K562 (cell line): ENCODE measurements around the gene PEX6. TPM values are rescaled to one million over a fixed set of nuclear protein-coding genes. Genes with fewer than 3 reads are reported as not detected.

Experiments
- BHLHE40 ChIP-seq: IDR thresholded peaks from 2 replicates; pipeline ENCODE4 v1.6.1; 2011; ENCODE audit warnings: low read length, improper control_type of control experiment
- CHD4 ChIP-seq: fragments of 200-600 bp; sonication (generic); IDR thresholded peaks from 3 replicates; pipeline ENCODE4 v1.6.1; 2012; ENCODE audit warnings: low read depth, mild to moderate bottlenecking, mixed read lengths, low read length, inconsistent platforms; ENCODE audit not compliant: insufficient read depth, insufficient replicate concordance, poor library complexity, severe bottlenecking
- ELF1 ChIP-seq: fragments of 200-800 bp; sonication (Bioruptor generic); IDR thresholded peaks from 2 replicates; pipeline ENCODE4 v1.6.1; 2016; ENCODE audit warnings: missing genetic modification characterization, missing compliant biosample characterization
- FOSL1 ChIP-seq: fragments of 200-800 bp; sonication (Bioruptor generic); conservative IDR thresholded peaks from 2 replicates; pipeline ENCODE4 v1.6.1; 2016; ENCODE audit warnings: missing genetic modification characterization, missing compliant biosample characterization
- FOXP1 ChIP-seq: sonication (generic); formaldehyde crosslinking; IDR thresholded peaks from 2 replicates; pipeline ENCODE4 v1.8.0; 2022; ENCODE audit warnings: mild to moderate bottlenecking, missing genetic modification reagents
- GTF2F1 ChIP-seq: IDR thresholded peaks from 2 replicates; pipeline ENCODE4 v1.6.1; 2011; ENCODE audit warnings: low read depth, low read length, improper control_type of control experiment
- HSF4 ChIP-seq: fragments of 250-450 bp; sonication (Bioruptor Pico); IDR thresholded peaks from 2 replicates; pipeline ENCODE4 v2.1.2; 2022; ENCODE audit warnings: mild to moderate bottlenecking, moderate library complexity, borderline replicate concordance
- L3MBTL2 ChIP-seq: fragments of 450-650 bp; IDR thresholded peaks from 2 replicates; pipeline ENCODE4 v1.6.1; 2016; ENCODE audit warnings: mild to moderate bottlenecking, moderate library complexity
- NCOA6 ChIP-seq: fragments of 450-650 bp; IDR thresholded peaks from 2 replicates; pipeline ENCODE4 v1.6.1; 2017; ENCODE audit warnings: mild to moderate bottlenecking
- PHB ChIP-seq: fragments of 250-450 bp; sonication (Bioruptor Pico); IDR thresholded peaks from 2 replicates; pipeline ENCODE4 v1.5.0; 2021
- POLR2H ChIP-seq: IDR thresholded peaks from 2 replicates; pipeline ENCODE4 v1.6.1; 2016; ENCODE audit warnings: missing genetic modification characterization, low read depth, mild to moderate bottlenecking, control low read depth, missing compliant biosample characterization, moderate library complexity
- RBBP5 ChIP-seq: fragments of 200-600 bp; sonication (generic); IDR thresholded peaks from 2 replicates; pipeline ENCODE4 v1.6.1; 2012; ENCODE audit warnings: borderline replicate concordance, mild to moderate bottlenecking, low read length, control low read depth, inconsistent platforms; ENCODE audit not compliant: insufficient read depth, poor library complexity, severe bottlenecking
- RFX5 ChIP-seq: IDR thresholded peaks from 2 replicates; pipeline ENCODE4 v1.6.1; 2011; ENCODE audit warnings: low read depth, mild to moderate bottlenecking, improper control_type of control experiment, low read length
- SNIP1 ChIP-seq: fragments of 450-650 bp; IDR thresholded peaks from 2 replicates; pipeline ENCODE4 v1.7.1; 2017; ENCODE audit warnings: low read depth, mild to moderate bottlenecking
- SPI1 ChIP-seq: IDR thresholded peaks from 2 replicates; pipeline ENCODE4 v1.6.1; 2011; ENCODE audit warnings: low read depth, low read length, control low read depth, borderline replicate concordance
- WHSC1 ChIP-seq: IDR thresholded peaks from one replicate; pipeline ENCODE4 v1.6.1; 2012; ENCODE audit warnings: low read length, control low read depth, inconsistent platforms
- ZBTB7A ChIP-seq: IDR thresholded peaks from 2 replicates; pipeline ENCODE4 v1.6.1; 2011; ENCODE audit warnings: low read depth, mild to moderate bottlenecking, low read length, moderate library complexity, borderline replicate concordance; ENCODE audit not compliant: control insufficient read depth
- ZNF23 ChIP-seq: fragments of 250-450 bp; sonication (Bioruptor Pico); IDR thresholded peaks from 2 replicates; pipeline ENCODE4 v1.4.0; 2020; ENCODE audit warnings: mild to moderate bottlenecking
- ZNF354B ChIP-seq: fragments of 250-450 bp; sonication (Bioruptor Pico); IDR thresholded peaks from 2 replicates; pipeline ENCODE4 v1.4.0; 2020
- ZNF764 ChIP-seq: fragments of 250-450 bp; sonication (Bioruptor Pico); IDR thresholded peaks from 2 replicates; pipeline ENCODE4 v1.4.0; 2020; ENCODE audit warnings: low read depth, mild to moderate bottlenecking, moderate library complexity
- polyA plus RNA-seq, 8 experiments: library from polyadenylated mRNA; depleted of rRNA in 4 of 8; stranded (reverse) in 5 of 8; unstranded in 3 of 8; fragments of >200 nt; fragmentation: Nextera tagmentation in 2 of 8; fragmentation: Illumina TruSeq in 1 of 8; extraction: Ambion mirVana in 2 of 8; extraction: Trizol in 1 of 8; gene quantifications; 2 replicates each; pipeline versions ENCODE4 v1.2.1 to v1.2.3, GENCODE V29; 2011 to 2014; ENCODE audit warnings: inconsistent platforms in 1 of 8, missing spikeins in 1 of 8
- total RNA-seq, 7 experiments: library from RNA; depleted of rRNA in 6 of 7; stranded (reverse); fragments of >200 nt in 6 of 7; fragmentation: Illumina TruSeq in 2 of 7; extraction: Trizol in 2 of 7; gene quantifications; 2 replicates each; pipeline versions ENCODE4 v1.2.1 to v1.2.3, GENCODE V29; 2011 to 2021; ENCODE audit warnings: low replicate concordance in 1 of 7
- TF ChIP-seq, protein P1 (sequence below): fragments of 450-650 bp; IDR thresholded peaks from 2 replicates; pipeline ENCODE4 v1.7.0; 2016; ENCODE audit warnings: borderline replicate concordance
- TF ChIP-seq, protein P2 (sequence below): fragments of 200-800 bp; sonication (Bioruptor generic); IDR thresholded peaks from 2 replicates; pipeline ENCODE4 v1.6.1; 2017; ENCODE audit warnings: missing genetic modification characterization, missing compliant biosample characterization
- TF ChIP-seq, protein P3 (sequence below): fragments of 450-650 bp; formaldehyde crosslinking; IDR thresholded peaks from 2 replicates; pipeline ENCODE4 v1.4.0; 2020; ENCODE audit warnings: mild to moderate bottlenecking, moderate library complexity

Gene PEX6
- total and polyA plus RNA-seq, 9 of the 15 experiments (the other 6 are each of a cell fraction or from before 2014, with no cell fraction given), result 0.17 to 20.8 (median 6.9) TPM

DNA sequence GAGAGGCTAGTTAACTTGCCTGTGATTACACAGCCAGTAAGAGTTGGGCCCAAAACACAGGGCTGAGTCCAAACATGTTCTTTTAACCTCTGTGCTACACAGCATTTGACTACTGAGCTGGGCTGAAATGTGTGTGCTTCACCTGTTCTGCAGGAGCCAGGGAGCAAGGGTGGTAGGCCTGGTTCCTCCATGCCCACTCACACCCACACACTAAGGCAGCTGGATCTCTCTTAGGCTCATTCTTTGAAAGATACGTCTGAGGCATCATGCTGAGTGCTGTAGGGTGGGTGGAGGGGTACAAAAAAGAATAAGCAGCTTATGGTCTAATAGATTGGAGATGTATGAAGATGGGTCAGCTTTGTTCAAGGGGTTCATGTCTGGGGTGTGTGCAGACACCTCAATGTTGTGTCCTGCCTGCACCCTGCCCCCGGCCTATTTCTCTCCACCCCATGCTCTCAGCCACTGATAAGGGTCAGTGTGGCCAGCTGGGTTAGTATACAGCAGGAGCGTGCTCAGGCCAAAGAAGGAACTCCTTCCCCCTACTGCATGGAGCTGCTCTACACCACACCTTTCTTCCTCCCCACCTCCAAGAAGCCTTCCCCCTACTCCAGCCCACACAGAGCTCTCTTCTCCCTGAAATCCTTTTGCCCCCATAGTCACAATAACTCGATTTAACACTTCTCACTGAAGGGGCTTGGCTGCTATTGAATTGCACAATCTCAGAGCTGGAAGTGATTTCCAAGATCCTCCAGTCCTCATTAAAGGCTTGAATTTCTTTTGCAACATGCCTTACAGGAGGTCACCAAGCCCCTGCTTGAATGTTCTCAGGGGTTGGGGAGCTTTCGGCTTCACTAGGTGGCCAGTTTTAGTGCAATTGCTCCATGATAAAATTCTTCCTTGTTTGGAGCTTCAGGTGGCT is 8.8 kb upstream of the PEX6 start (continued):
- TF ChIP-seq, protein P1, sequence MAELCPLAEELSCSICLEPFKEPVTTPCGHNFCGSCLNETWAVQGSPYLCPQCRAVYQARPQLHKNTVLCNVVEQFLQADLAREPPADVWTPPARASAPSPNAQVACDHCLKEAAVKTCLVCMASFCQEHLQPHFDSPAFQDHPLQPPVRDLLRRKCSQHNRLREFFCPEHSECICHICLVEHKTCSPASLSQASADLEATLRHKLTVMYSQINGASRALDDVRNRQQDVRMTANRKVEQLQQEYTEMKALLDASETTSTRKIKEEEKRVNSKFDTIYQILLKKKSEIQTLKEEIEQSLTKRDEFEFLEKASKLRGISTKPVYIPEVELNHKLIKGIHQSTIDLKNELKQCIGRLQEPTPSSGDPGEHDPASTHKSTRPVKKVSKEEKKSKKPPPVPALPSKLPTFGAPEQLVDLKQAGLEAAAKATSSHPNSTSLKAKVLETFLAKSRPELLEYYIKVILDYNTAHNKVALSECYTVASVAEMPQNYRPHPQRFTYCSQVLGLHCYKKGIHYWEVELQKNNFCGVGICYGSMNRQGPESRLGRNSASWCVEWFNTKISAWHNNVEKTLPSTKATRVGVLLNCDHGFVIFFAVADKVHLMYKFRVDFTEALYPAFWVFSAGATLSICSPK, result no peak
- no peak for TF ChIP-seq ZNF23 (CRISPR knock-in tag)
- no peak for TF ChIP-seq RFX5
- no peak for TF ChIP-seq SNIP1
- TF ChIP-seq GTF2F1, result no peak
- no peak for TF ChIP-seq FOXP1
- no peak for TF ChIP-seq POLR2H (tag)
- TF ChIP-seq SPI1, result peak; percentile 62; the same call in 1 of the 2 replicates
- no peak for TF ChIP-seq FOSL1 (tag)
- no peak for TF ChIP-seq NCOA6
- TF ChIP-seq, protein P2, sequence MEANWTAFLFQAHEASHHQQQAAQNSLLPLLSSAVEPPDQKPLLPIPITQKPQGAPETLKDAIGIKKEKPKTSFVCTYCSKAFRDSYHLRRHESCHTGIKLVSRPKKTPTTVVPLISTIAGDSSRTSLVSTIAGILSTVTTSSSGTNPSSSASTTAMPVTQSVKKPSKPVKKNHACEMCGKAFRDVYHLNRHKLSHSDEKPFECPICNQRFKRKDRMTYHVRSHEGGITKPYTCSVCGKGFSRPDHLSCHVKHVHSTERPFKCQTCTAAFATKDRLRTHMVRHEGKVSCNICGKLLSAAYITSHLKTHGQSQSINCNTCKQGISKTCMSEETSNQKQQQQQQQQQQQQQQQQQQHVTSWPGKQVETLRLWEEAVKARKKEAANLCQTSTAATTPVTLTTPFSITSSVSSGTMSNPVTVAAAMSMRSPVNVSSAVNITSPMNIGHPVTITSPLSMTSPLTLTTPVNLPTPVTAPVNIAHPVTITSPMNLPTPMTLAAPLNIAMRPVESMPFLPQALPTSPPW, result peak; percentile 50; the same call in 1 of the 2 replicates
- no peak for TF ChIP-seq HSF4 (CRISPR knock-in tag)
- peak; percentile 39 for TF ChIP-seq RBBP5
- peak; percentile 32; the same call in 1 of the 2 replicates for TF ChIP-seq ZBTB7A
- no peak for TF ChIP-seq CHD4
- no peak for TF ChIP-seq ELF1 (tag)
- TF ChIP-seq L3MBTL2, result 0 out of 2 replicates have a peak, but pooled peaks have one; percentile 30
- TF ChIP-seq WHSC1, result no peak
- no peak for TF ChIP-seq PHB
- no peak for TF ChIP-seq ZNF764 (CRISPR knock-in tag)
- TF ChIP-seq BHLHE40, result peak; percentile 13; the same call in 1 of the 2 replicates
- TF ChIP-seq, protein P3, sequence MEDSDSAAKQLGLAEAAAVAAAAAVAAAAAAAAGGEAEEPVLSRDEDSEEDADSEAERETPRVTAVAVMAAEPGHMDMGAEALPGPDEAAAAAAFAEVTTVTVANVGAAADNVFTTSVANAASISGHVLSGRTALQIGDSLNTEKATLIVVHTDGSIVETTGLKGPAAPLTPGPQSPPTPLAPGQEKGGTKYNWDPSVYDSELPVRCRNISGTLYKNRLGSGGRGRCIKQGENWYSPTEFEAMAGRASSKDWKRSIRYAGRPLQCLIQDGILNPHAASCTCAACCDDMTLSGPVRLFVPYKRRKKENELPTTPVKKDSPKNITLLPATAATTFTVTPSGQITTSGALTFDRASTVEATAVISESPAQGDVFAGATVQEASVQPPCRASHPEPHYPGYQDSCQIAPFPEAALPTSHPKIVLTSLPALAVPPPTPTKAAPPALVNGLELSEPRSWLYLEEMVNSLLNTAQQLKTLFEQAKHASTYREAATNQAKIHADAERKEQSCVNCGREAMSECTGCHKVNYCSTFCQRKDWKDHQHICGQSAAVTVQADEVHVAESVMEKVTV (CRISPR knock-in tag), result no peak
- no peak for TF ChIP-seq ZNF354B (CRISPR knock-in tag)
